Panc1 (cell line): ENCODE results near the gene ZNF189. TPM values are rescaled to one million over a fixed set of nuclear protein-coding genes. Genes with fewer than 3 reads are reported as not detected.

ENCODE experiments used
- ATAC-seq: fragments of 200-7000 bp; cut with Tn5 transposase; 2 replicates; pipeline ENCODE4 v1.9.1; 2020; ENCODE audit warnings: mild to moderate bottlenecking, moderate library complexity
- BruUV-seq: library from RNA; stranded (reverse); fragments of 400-500 nt; replicated peaks from 2 replicates; lab custom pipeline; 2021; lab: Mats Ljungman, UMichigan
- CTCF ChIA-PET: fragments of 300-600 bp; sonication (Branson Sonifier 250); formaldehyde crosslinking; loops from one replicate; lab custom pipeline; 2022; ENCODE audit warnings: antibody characterized with exemption; lab: Charles Lee
- POLR2A ChIA-PET: fragments of 300-600 bp; sonication (Branson Sonifier 250); formaldehyde crosslinking; loops from one replicate; lab custom pipeline; 2022; ENCODE audit warnings: antibody characterized with exemption; lab: Charles Lee
- DNase-seq: peaks from one replicate; pipeline ENCODE4 v3.0.0-alpha.2; 2010; ENCODE audit warnings: low read depth, low spot score
- H3K27ac ChIP-seq: 2 replicates; pipeline ENCODE4 v1.5.1; 2011; ENCODE audit warnings: mild to moderate bottlenecking, low read length, inconsistent platforms
- H3K27me3 ChIP-seq: fragments of 200-500 bp; sonication (Bioruptor generic); 2 replicates; pipeline ENCODE4 v1.6.0; 2014; ENCODE audit warnings: low read length, inconsistent platforms; ENCODE audit not compliant: control insufficient read depth, insufficient read depth
- H3K36me3 ChIP-seq: fragments of 200-500 bp; sonication (Bioruptor generic); 2 replicates; pipeline ENCODE4 v1.5.1; 2014; ENCODE audit warnings: inconsistent platforms, mild to moderate bottlenecking, low read length, moderate library complexity; ENCODE audit not compliant: control insufficient read depth, insufficient read depth
- H3K4me1 ChIP-seq: 2 replicates; pipeline ENCODE4 v1.5.1; 2011; ENCODE audit warnings: inconsistent platforms, mild to moderate bottlenecking, low read length, moderate library complexity; ENCODE audit not compliant: control insufficient read depth, insufficient read depth
- H3K4me3 ChIP-seq, 2 experiments: 2 replicates each; pipeline ENCODE4 v1.5.1; 2011 to 2012; ENCODE audit warnings: low read depth in 2 of 2, low read length in 2 of 2, mild to moderate bottlenecking in 2 of 2, inconsistent platforms in 1 of 2, moderate library complexity in 1 of 2
- H3K9me3 ChIP-seq: fragments of 200-500 bp; sonication (Bioruptor generic); 2 replicates; pipeline ENCODE4 v1.5.1; 2014; ENCODE audit warnings: low read depth, mild to moderate bottlenecking, inconsistent platforms, low read length, moderate library complexity; ENCODE audit not compliant: control insufficient read depth, insufficient read depth
- POLR2AphosphoS5 ChIP-seq: IDR thresholded peaks from 2 replicates; pipeline ENCODE4 v1.6.1; 2012; ENCODE audit warnings: mild to moderate bottlenecking, low read depth, low read length, moderate library complexity
- SIN3A ChIP-seq: IDR thresholded peaks from 2 replicates; pipeline ENCODE4 v1.6.1; 2012; ENCODE audit warnings: low read depth, mild to moderate bottlenecking, low read length, moderate library complexity, borderline replicate concordance; ENCODE audit not compliant: insufficient read depth
- TCF7L2 ChIP-seq: IDR thresholded peaks from 2 replicates; pipeline ENCODE4 v1.6.1; 2011; ENCODE audit warnings: mild to moderate bottlenecking, low read depth, low read length, inconsistent platforms
- in situ Hi-C: cut with HindIII; loops from 2 replicates; pipeline ENCODE4 v1.10.0; 2016; ENCODE audit warnings: low sequenced_read_pairs, low pct_unique_long_range_greater_than_20kb
- intact Hi-C: fragments of 100-400 bp; cut with micrococcal nuclease; formaldehyde crosslinking; loops from one replicate; pipeline ENCODE4 v1.10.0; 2022; ENCODE audit not compliant: unreplicated experiment
- total RNA-seq: library from RNA; stranded (reverse); gene quantifications from one replicate; pipeline ENCODE4 v1.2.1, GENCODE V29; 2021; ENCODE audit not compliant: unreplicated experiment
- TF ChIP-seq, protein P1 (sequence below): fragments of 450-650 bp; IDR thresholded peaks from 2 replicates; pipeline ENCODE4 v1.5.1; 2017; ENCODE audit warnings: mild to moderate bottlenecking
- TF ChIP-seq, protein P2 (sequence below), 2 experiments: IDR thresholded peaks; 2 replicates each; pipeline ENCODE4 v1.6.1; 2011 to 2012; ENCODE audit warnings: low read depth in 2 of 2, control low read depth in 1 of 2, low read length in 1 of 2, mild to moderate bottlenecking in 1 of 2, moderate library complexity in 1 of 2; ENCODE audit not compliant: insufficient read depth in 1 of 2

ZNF189 gene
- total RNA-seq, 1 experiment from 2014 or later: 7.0 TPM

DNA sequence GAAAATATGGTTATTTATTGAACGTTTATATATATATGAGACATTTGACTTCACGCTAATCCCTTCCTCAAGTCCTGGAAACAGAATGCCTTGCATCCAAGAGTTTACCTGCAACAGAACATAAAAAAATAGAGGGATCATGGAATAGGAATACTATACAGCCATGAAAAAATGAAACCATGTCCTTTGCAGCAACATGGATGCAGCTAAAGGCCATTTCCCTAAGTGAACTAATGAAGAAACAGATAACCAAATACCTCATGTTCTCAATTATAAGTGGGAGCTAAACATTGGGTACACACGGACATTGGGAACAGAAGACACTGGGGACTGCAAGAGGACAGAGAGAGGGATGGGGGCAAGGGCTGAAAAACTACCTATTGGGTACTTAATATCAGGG is 26.8 kb upstream of the ZNF189 start:
- BruUV-seq: no TSS peak
- H3K9me3 ChIP-seq: no peaks in the 10 kb centered on the region
- CTCF ChIA-PET: interaction anchor here (0.7 kb wide), 1 partner anchor 286 kb away, joined by 3 read pairs; no protein-coding TSS in a partner anchor
- ATAC-seq: no peak
- no peaks in the 10 kb centered on the region for H3K4me1 ChIP-seq
- POLR2A ChIA-PET: no interaction called here
- H3K4me3 ChIP-seq: no peak overlapping the region
- DNase-seq: no peak
- H3K27ac ChIP-seq: no peak overlapping the region
- in situ Hi-C loops: no loop called here
- H3K36me3 ChIP-seq: no peaks in the 10 kb centered on the region
- TF ChIP-seq TCF7L2 (no peak), SIN3A (no peak), POLR2AphosphoS5 (no peak)
- TF ChIP-seq, protein P1, sequence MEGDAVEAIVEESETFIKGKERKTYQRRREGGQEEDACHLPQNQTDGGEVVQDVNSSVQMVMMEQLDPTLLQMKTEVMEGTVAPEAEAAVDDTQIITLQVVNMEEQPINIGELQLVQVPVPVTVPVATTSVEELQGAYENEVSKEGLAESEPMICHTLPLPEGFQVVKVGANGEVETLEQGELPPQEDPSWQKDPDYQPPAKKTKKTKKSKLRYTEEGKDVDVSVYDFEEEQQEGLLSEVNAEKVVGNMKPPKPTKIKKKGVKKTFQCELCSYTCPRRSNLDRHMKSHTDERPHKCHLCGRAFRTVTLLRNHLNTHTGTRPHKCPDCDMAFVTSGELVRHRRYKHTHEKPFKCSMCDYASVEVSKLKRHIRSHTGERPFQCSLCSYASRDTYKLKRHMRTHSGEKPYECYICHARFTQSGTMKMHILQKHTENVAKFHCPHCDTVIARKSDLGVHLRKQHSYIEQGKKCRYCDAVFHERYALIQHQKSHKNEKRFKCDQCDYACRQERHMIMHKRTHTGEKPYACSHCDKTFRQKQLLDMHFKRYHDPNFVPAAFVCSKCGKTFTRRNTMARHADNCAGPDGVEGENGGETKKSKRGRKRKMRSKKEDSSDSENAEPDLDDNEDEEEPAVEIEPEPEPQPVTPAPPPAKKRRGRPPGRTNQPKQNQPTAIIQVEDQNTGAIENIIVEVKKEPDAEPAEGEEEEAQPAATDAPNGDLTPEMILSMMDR: no peak
- TF ChIP-seq, protein P2, sequence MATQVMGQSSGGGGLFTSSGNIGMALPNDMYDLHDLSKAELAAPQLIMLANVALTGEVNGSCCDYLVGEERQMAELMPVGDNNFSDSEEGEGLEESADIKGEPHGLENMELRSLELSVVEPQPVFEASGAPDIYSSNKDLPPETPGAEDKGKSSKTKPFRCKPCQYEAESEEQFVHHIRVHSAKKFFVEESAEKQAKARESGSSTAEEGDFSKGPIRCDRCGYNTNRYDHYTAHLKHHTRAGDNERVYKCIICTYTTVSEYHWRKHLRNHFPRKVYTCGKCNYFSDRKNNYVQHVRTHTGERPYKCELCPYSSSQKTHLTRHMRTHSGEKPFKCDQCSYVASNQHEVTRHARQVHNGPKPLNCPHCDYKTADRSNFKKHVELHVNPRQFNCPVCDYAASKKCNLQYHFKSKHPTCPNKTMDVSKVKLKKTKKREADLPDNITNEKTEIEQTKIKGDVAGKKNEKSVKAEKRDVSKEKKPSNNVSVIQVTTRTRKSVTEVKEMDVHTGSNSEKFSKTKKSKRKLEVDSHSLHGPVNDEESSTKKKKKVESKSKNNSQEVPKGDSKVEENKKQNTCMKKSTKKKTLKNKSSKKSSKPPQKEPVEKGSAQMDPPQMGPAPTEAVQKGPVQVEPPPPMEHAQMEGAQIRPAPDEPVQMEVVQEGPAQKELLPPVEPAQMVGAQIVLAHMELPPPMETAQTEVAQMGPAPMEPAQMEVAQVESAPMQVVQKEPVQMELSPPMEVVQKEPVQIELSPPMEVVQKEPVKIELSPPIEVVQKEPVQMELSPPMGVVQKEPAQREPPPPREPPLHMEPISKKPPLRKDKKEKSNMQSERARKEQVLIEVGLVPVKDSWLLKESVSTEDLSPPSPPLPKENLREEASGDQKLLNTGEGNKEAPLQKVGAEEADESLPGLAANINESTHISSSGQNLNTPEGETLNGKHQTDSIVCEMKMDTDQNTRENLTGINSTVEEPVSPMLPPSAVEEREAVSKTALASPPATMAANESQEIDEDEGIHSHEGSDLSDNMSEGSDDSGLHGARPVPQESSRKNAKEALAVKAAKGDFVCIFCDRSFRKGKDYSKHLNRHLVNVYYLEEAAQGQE (IDR thresholded peaks at IDR 0.05; ENCODE audit: insufficient read depth in 1 of 2, low read depth in 2 of 2, low read length in 1 of 2): no peak
- intact Hi-C loops: no loop called here
- no peaks in the 10 kb centered on the region for H3K27me3 ChIP-seq

DNA sequence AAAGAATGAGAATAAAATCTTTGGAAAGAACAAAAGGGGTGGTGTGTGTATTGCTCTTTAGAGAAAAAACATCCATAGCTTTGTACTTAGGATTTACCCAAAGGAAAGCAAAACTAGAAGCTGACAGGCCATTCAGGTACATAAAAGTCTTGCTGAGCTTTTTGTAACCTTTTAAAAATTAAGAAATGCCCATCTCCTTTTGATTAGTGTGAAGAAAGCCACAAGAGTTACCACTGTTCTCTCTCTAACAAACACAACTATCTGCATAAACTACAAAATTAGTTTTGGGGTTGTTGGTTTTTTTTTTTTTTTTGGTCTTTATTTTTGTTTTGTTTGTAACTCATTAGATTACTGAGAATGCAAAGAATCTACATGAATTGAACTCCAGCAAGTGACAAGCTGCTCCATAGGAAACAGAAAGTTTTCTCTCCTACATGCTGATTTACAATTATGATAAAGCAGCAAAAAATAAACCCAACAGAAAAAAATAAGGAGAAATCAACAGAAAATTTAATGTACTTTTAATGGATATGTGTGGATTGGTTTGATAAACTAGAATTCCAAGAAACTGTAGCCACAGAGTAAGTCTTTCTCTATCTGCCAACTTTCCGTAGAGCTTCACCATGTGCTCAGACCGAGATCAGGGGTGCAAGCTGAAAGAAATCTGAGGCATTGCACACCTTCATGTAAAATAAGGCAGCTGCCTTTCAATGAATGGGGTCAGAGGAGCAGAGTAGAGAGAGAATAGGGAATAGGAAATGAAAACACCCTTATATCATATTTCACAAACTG is 26.1 kb upstream of the ZNF189 start:
- no peaks in the 10 kb centered on the region for H3K9me3 ChIP-seq
- intact Hi-C loops: no loop called here
- ChIA-PET CTCF (no interaction called here), POLR2A (no interaction called here)
- TF ChIP-seq, protein P1: no peak
- TF ChIP-seq POLR2AphosphoS5 (no peak), TCF7L2 (no peak), SIN3A (no peak)
- TF ChIP-seq, protein P2 (IDR thresholded peaks at IDR 0.05; ENCODE audit: insufficient read depth in 1 of 2, low read depth in 2 of 2, low read length in 1 of 2): no peak
- DNase-seq (no peak), ATAC-seq (no peak)
- no peak overlapping the region for H3K27ac ChIP-seq
- H3K4me3 ChIP-seq: no peak overlapping the region
- no peaks in the 10 kb centered on the region for H3K27me3 ChIP-seq
- no TSS peak for BruUV-seq
- H3K4me1 ChIP-seq: no peaks in the 10 kb centered on the region
- no peaks in the 10 kb centered on the region for H3K36me3 ChIP-seq
- in situ Hi-C loops: no loop called here
